HG03064 (cell line): ENCODE data around the gene LRIT1.

ENCODE experiments used
- ATAC-seq: cut with Tn5 transposase; IDR thresholded peaks from one replicate; pipeline ENCODE4 v1.9.1; 2021; ENCODE audit warnings: low read depth; ENCODE audit not compliant: unreplicated experiment

LRIT1 gene

GRCh38 chr10:84254552-84255478 lies 13.5 kb upstream of the LRIT1 start:
- ATAC-seq: no peak

- no peak for ATAC-seq
Measured at GRCh38 chr10:84248794-84249193, 7.4 kb upstream of the LRIT1 start.

GRCh38 chr10:84247496-84247895 lies 6.2 kb upstream of the LRIT1 start:
- no peak for ATAC-seq

- no peak for ATAC-seq
Measured at GRCh38 chr10:84244651-84245270, 3.4 kb upstream of the LRIT1 start, which contains the start of gene RGR. RGR (plus strand) TSS chr10:84245053; CDS start chr10:84245091, 38 bp downstream.

GRCh38 chr10:84243759-84244158 lies 2.4 kb upstream of the LRIT1 start:
- ATAC-seq: no peak

GRCh38 chr10:84238909-84239308 lies 2.4 kb downstream of the LRIT1 start:
- no peak for ATAC-seq

- no peak for ATAC-seq
Measured at GRCh38 chr10:84237199-84238051, 3.9 kb downstream of the LRIT1 start.

- no peak for ATAC-seq
Measured at GRCh38 chr10:84236807-84237198, 4.5 kb downstream of the LRIT1 start.

- no peak for ATAC-seq
Measured at GRCh38 chr10:84235096-84235495, 6.2 kb downstream of the LRIT1 start.

GRCh38 chr10:84234479-84234878 lies 6.9 kb downstream of the LRIT1 start:
- ATAC-seq: no peak

- ATAC-seq: no peak
Measured at GRCh38 chr10:84233940-84234339, 7.4 kb downstream of the LRIT1 start.

GRCh38 chr10:84232376-84232775 lies 9.0 kb downstream of the LRIT1 start:
- no peak for ATAC-seq

GRCh38 chr10:84230359-84230758 lies 11.0 kb downstream of the LRIT1 start:
- ATAC-seq: no peak

GRCh38 chr10:84227810-84228209 lies 13.5 kb downstream of the LRIT1 start:
- ATAC-seq: no peak

- no peak for ATAC-seq
Measured at GRCh38 chr10:84226616-84227015, 14.7 kb downstream of the LRIT1 start.

GRCh38 chr10:84225427-84226173 lies 15.7 kb downstream of the LRIT1 start, which contains the start of gene LRIT2:
LRIT2 (minus strand) TSS chr10:84225544; CDS start chr10:84225520, 24 bp downstream.
- ATAC-seq: no peak

GRCh38 chr10:84224411-84225028 lies 16.8 kb downstream of the LRIT1 start:
- no peak for ATAC-seq

GRCh38 chr10:84221916-84222315 lies 19.4 kb downstream of the LRIT1 start:
- ATAC-seq: no peak

GRCh38 chr10:84217746-84218145 lies 23.6 kb downstream of the LRIT1 start:
- no peak for ATAC-seq

GRCh38 chr10:84216834-84217233 lies 24.5 kb downstream of the LRIT1 start:
- no peak for ATAC-seq
